Ascending aorta (tissue), 2 donors: ENCODE measurements around the gene PACRG. TPM values are rescaled to one million over a fixed set of nuclear protein-coding genes. Genes with fewer than 3 reads are reported as not detected.

ENCODE experiments used
- DNase-seq, 2 donors: peaks; one replicate each; pipeline ENCODE4 v3.0.0-alpha.2; 2019; ENCODE audit warnings: low spot score in 2 of 2
- H3K27ac ChIP-seq, 2 donors: fragments of 200-600 bp; sonication (generic); one replicate each; pipeline ENCODE4 v1.5.1; 2016 to 2017; ENCODE audit warnings: mild to moderate bottlenecking in 1 of 2
- H3K27me3 ChIP-seq: fragments of 200-600 bp; sonication (generic); one replicate; pipeline ENCODE4 v1.5.1; 2017
- H3K36me3 ChIP-seq, 2 donors: fragments of 200-600 bp; sonication (generic); one replicate each; pipeline ENCODE4 v1.5.1; 2016
- H3K4me1 ChIP-seq, 2 donors: fragments of 200-600 bp; sonication (generic); one replicate each; pipeline ENCODE4 v1.5.1; 2016 to 2017; ENCODE audit warnings: mild to moderate bottlenecking in 1 of 2
- H3K4me3 ChIP-seq, 2 donors: fragments of 200-600 bp; sonication (generic); one replicate each; pipeline ENCODE4 v1.5.1; 2016 to 2017; ENCODE audit warnings: mild to moderate bottlenecking in 1 of 2
- H3K9me3 ChIP-seq, 2 donors: fragments of 200-600 bp; sonication (generic); one replicate each; pipeline ENCODE4 v1.5.1; 2016
- intact Hi-C: fragments of 100-400 bp; cut with DNase I; formaldehyde crosslinking; loops from one replicate; pipeline ENCODE4 v1.15.1; 2023
- total RNA-seq: library from RNA; depleted of rRNA; stranded (reverse); fragments of >200 nt; gene quantifications from one replicate; pipeline ENCODE4 v1.1.0, GENCODE V29; 2016
- TF ChIP-seq, protein P1 (sequence below), 3 experiments: fragments of 200-600 bp in 2 of 3; fragments of 450-650 bp in 1 of 3; sonication (generic) in 2 of 3; IDR thresholded peaks; one replicate each; pipeline ENCODE4 v1.5.1; 2016 to 2019; ENCODE audit warnings: antibody characterized with exemption in 3 of 3, mild to moderate bottlenecking in 1 of 3, moderate library complexity in 1 of 3

The PACRG gene
- total RNA-seq, 1 donor from 2014 or later: not detected

DNA sequence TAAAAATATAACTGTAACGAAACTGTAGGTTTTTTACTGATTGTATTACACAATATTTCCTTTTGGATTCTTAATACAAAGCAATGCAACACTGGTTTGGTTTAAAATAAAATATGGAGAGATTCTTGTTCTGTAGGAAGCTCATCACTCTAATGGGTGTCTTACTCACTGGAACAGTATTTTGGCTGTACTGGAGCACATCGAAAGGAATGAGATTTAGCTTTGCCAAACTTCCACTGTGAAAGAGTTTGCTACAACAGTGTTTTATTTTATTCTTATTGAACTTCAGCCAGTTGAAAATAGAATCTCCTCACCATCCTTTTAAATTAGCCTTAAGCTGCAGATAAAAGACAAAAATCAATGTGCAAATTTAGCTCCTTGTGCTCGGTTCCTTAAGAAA is 456.0 kb downstream of the PACRG start:
- Histone ChIP-seq H3K27ac (no peak overlapping the region), H3K9me3 (no peaks in the 10 kb centered on the region), H3K4me1 (no peaks in the 10 kb centered on the region), H3K4me3 (no peak overlapping the region), H3K36me3 (no peaks in the 10 kb centered on the region), H3K27me3 (no peaks in the 10 kb centered on the region)
- intact Hi-C loops: loop anchor here (5.0 kb wide), 1 partner anchor 773 kb away; no protein-coding TSS in a partner anchor
- TF ChIP-seq, protein P1, sequence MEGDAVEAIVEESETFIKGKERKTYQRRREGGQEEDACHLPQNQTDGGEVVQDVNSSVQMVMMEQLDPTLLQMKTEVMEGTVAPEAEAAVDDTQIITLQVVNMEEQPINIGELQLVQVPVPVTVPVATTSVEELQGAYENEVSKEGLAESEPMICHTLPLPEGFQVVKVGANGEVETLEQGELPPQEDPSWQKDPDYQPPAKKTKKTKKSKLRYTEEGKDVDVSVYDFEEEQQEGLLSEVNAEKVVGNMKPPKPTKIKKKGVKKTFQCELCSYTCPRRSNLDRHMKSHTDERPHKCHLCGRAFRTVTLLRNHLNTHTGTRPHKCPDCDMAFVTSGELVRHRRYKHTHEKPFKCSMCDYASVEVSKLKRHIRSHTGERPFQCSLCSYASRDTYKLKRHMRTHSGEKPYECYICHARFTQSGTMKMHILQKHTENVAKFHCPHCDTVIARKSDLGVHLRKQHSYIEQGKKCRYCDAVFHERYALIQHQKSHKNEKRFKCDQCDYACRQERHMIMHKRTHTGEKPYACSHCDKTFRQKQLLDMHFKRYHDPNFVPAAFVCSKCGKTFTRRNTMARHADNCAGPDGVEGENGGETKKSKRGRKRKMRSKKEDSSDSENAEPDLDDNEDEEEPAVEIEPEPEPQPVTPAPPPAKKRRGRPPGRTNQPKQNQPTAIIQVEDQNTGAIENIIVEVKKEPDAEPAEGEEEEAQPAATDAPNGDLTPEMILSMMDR (IDR thresholded peaks at IDR 0.05): no peak
- DNase-seq: no peak

DNA sequence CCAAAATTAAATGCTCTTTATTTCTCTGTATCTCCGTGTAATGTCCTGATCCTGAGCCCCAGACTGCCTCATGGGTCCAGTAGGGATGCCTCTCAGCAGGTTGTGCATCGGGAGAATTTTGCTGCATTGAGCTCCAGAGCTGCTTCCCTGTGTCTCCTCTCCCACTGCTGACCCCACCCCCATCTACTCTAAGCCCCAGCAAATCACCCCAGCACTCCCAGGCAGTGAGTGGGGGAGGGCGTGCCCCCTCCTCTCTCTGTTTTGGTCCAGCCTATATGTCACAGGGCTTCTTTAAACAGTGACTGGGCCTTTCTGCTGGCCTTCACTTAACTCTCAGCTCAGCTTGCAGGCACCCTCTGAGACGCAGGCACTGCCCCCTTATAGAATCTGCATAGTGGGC is 458.0 kb downstream of the PACRG start:
- H3K27ac ChIP-seq: no peak overlapping the region
- no peaks in the 10 kb centered on the region for H3K36me3 ChIP-seq
- H3K4me3 ChIP-seq: no peak overlapping the region
- no peaks in the 10 kb centered on the region for H3K9me3 ChIP-seq
- H3K27me3 ChIP-seq: no peaks in the 10 kb centered on the region
- no peak for DNase-seq
- TF ChIP-seq, protein P1 (IDR thresholded peaks at IDR 0.05): no peak
- H3K4me1 ChIP-seq: no peaks in the 10 kb centered on the region
- intact Hi-C loops: no loop called here

DNA sequence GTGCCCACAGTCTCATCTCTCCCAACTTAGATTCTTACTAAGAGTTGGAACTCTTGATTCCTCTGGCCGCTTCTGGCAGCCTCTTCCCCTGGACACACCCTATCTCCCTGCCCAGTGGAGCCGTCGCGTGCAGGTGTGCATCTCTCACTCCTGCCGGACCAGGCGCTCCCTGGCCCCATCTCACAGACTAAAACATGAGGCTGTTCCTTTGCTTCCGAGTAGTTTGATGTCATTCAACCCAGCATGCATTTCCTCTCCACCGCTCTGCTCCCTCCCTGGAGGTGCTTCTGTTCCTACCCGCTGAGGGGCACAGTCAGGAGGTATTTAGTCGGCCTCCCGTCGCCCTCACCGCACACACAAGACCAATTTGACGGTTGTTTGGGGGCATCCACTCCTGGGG is 458.8 kb downstream of the PACRG start:
- H3K36me3 ChIP-seq: no peaks in the 10 kb centered on the region
- DNase-seq: no peak
- TF ChIP-seq, protein P1 (IDR thresholded peaks at IDR 0.05): no peak
- no peaks in the 10 kb centered on the region for H3K4me1 ChIP-seq
- no peak overlapping the region for H3K4me3 ChIP-seq
- no peak overlapping the region for H3K27ac ChIP-seq
- intact Hi-C loops: no loop called here
- no peaks in the 10 kb centered on the region for H3K27me3 ChIP-seq
- H3K9me3 ChIP-seq: no peaks in the 10 kb centered on the region

DNA sequence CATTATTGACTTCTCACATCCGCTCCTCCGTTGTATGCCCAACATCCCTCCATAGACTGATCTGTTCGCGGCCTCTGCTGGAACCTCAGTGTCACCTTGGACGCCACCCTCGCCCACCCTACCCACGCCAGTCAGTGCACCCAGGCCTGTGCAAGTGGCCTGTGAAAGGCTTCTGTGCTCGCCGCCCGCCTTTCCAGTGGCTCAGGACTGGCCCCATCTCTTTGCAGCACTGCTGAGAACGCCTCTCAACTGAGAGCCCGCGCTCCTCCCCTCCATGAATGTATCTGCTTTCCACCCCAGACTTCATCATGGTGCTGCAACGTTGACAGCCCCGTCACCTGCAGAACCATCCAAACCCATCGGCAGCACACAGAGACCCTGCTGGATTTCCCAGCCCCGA is 459.4 kb downstream of the PACRG start:
- Histone ChIP-seq H3K27me3 (no peaks in the 10 kb centered on the region), H3K4me1 (no peaks in the 10 kb centered on the region), H3K4me3 (no peak overlapping the region), H3K36me3 (no peaks in the 10 kb centered on the region), H3K9me3 (no peaks in the 10 kb centered on the region), H3K27ac (no peak overlapping the region)
- intact Hi-C loops: no loop called here
- TF ChIP-seq, protein P1 (IDR thresholded peaks at IDR 0.05): no peak
- DNase-seq: no peak

DNA sequence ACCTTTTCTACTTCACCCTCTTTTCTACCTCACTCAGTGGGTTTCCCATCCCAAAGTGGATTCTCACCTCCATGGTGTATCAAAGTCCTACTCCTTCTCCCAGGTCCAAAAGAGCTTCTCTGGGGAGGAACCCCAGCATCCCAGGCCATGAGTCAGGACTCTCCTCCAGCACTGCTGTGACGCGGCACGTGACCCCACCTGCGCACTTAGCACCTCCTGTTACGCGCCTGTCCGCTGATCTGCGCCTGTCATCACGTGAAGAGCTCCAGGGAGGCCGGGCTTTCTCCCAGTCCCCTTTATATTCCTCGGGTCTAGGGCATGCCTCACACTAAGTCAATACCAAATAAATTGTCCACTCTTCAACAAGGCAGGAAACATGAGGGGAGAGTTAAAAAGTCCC is 459.8 kb downstream of the PACRG start:
- H3K27me3 ChIP-seq: no peaks in the 10 kb centered on the region
- no peak for DNase-seq
- TF ChIP-seq, protein P1 (IDR thresholded peaks at IDR 0.05): no peak
- H3K4me1 ChIP-seq: no peaks in the 10 kb centered on the region
- no peak overlapping the region for H3K27ac ChIP-seq
- H3K36me3 ChIP-seq: no peaks in the 10 kb centered on the region
- intact Hi-C loops: no loop called here
- H3K4me3 ChIP-seq: no peak overlapping the region
- no peaks in the 10 kb centered on the region for H3K9me3 ChIP-seq

DNA sequence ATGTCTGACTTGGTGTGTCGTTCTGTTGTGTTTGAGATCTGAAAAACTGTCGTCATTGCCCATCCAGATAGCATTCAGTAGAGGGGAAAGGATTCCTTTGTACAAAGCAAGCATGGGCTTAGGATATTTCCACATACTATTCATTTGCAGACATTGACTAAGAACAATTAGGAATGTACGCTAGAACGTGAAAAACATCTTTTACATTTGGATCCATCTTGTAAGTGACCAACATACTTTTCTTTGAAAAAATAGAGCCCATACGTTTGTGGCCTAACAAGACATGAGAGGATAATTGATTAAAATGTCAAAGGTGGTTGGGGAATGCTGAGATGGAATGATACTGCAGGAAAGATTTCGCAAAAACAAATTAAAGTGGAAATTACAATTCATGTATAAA is 461.0 kb downstream of the PACRG start:
- no peak overlapping the region for H3K27ac ChIP-seq
- H3K9me3 ChIP-seq: no peaks in the 10 kb centered on the region
- H3K36me3 ChIP-seq: no peaks in the 10 kb centered on the region
- TF ChIP-seq, protein P1 (IDR thresholded peaks at IDR 0.05): no peak
- intact Hi-C loops: no loop called here
- DNase-seq: no peak
- no peaks in the 10 kb centered on the region for H3K4me1 ChIP-seq
- no peaks in the 10 kb centered on the region for H3K27me3 ChIP-seq
- no peak overlapping the region for H3K4me3 ChIP-seq
